GM23338 (cell line): ENCODE measurements around the gene LCE1E. TPM values are rescaled to one million over a fixed set of nuclear protein-coding genes. Genes with fewer than 3 reads are reported as not detected.

ENCODE experiments used
- ATAC-seq: fragments of 200-7000 bp; cut with Tn5 transposase; 3 replicates; pipeline ENCODE4 v1.9.1; 2020
- DNase-seq: peaks from one replicate; pipeline ENCODE4 v3.0.0-alpha.2; 2015; ENCODE audit warnings: low spot score
- H2AFZ ChIP-seq: fragments of 200-600 bp; sonication (generic); 2 replicates; pipeline ENCODE4 v1.8.0; 2016; ENCODE audit warnings: antibody characterized with exemption, mild to moderate bottlenecking, moderate library complexity
- H3F3A ChIP-seq: fragments of 200-600 bp; sonication (generic); replicated peaks from 2 replicates; pipeline ENCODE4 v1.8.0; 2017; ENCODE audit warnings: antibody characterized with exemption, mixed run types, low read depth
- H3K27ac ChIP-seq: fragments of 200-600 bp; sonication (generic); 2 replicates; pipeline ENCODE4 v1.6.1; 2016; ENCODE audit warnings: low read depth
- H3K27me3 ChIP-seq: fragments of 200-600 bp; sonication (generic); 2 replicates; pipeline ENCODE4 v1.8.0; 2016; ENCODE audit warnings: mild to moderate bottlenecking, mixed run types, moderate library complexity; ENCODE audit not compliant: insufficient read depth
- H3K36me3 ChIP-seq: fragments of 200-600 bp; sonication (generic); 2 replicates; pipeline ENCODE4 v1.8.0; 2016; ENCODE audit warnings: mild to moderate bottlenecking; ENCODE audit not compliant: insufficient read depth
- H3K4me1 ChIP-seq: fragments of 200-600 bp; sonication (generic); 2 replicates; pipeline ENCODE4 v1.8.0; 2016; ENCODE audit warnings: mild to moderate bottlenecking, moderate library complexity; ENCODE audit not compliant: insufficient read depth
- H3K4me2 ChIP-seq: fragments of 200-600 bp; sonication (generic); 2 replicates; pipeline ENCODE4 v1.7.1; 2017; ENCODE audit warnings: mixed run types
- H3K4me3 ChIP-seq: fragments of 200-600 bp; sonication (generic); 2 replicates; pipeline ENCODE4 v1.6.1; 2016; ENCODE audit warnings: mixed run types
- H3K79me2 ChIP-seq: fragments of 200-600 bp; sonication (generic); replicated peaks from 2 replicates; pipeline ENCODE4 v1.8.0; 2017; ENCODE audit warnings: mild to moderate bottlenecking; ENCODE audit not compliant: insufficient read depth
- H3K9me2 ChIP-seq: fragments of 200-600 bp; sonication (generic); 2 replicates; pipeline ENCODE4 v1.8.0; 2017; ENCODE audit not compliant: insufficient read depth
- H4K20me1 ChIP-seq: fragments of 200-600 bp; sonication (generic); replicated peaks from 2 replicates; pipeline ENCODE4 v1.8.0; 2017; ENCODE audit warnings: mild to moderate bottlenecking; ENCODE audit not compliant: insufficient read depth
- H3K27ac Mint-ChIP-seq: 2 replicates; pipeline ENCODE4 v1.8.0; 2020; ENCODE audit warnings: inconsistent platforms, mild to moderate bottlenecking, moderate library complexity, mixed read lengths
- H3K27me3 Mint-ChIP-seq: 3 replicates; pipeline ENCODE4 v1.8.0; 2022; ENCODE audit warnings: low read depth, mild to moderate bottlenecking, moderate library complexity, mixed read lengths, inconsistent platforms; ENCODE audit not compliant: insufficient read depth, poor library complexity
- H3K36me3 Mint-ChIP-seq: 3 replicates; pipeline ENCODE4 v1.8.0; 2021; ENCODE audit warnings: low read depth, mild to moderate bottlenecking, inconsistent platforms, moderate library complexity, mixed read lengths
- H3K4me1 Mint-ChIP-seq: 3 replicates; pipeline ENCODE4 v1.8.0; 2020; ENCODE audit warnings: mild to moderate bottlenecking, inconsistent platforms, mixed read lengths
- H3K4me3 Mint-ChIP-seq: 3 replicates; pipeline ENCODE4 v1.8.0; 2021; ENCODE audit warnings: moderate library complexity, mild to moderate bottlenecking, inconsistent platforms, mixed read lengths
- H3K9me3 Mint-ChIP-seq: 3 replicates; pipeline ENCODE4 v1.8.0; 2020; ENCODE audit warnings: moderate library complexity, mild to moderate bottlenecking, inconsistent platforms, mixed read lengths
- CREB1 ChIP-seq: fragments of 250-450 bp; sonication (Bioruptor Pico); IDR thresholded peaks from 2 replicates; pipeline ENCODE4 v1.5.0; 2020; ENCODE audit warnings: low read depth, mild to moderate bottlenecking, moderate library complexity
- CTCF ChIP-seq, 2 experiments: fragments of 200-600 bp in 1 of 2; sonication (generic) in 1 of 2; conservative IDR thresholded peaks; 2 replicates each; pipeline versions ENCODE4 v1.5.1 to v1.6.1; 2016 to 2017; ENCODE audit warnings: antibody characterized with exemption in 2 of 2, low read depth in 2 of 2, mild to moderate bottlenecking in 2 of 2, moderate library complexity in 1 of 2
- ETS1 ChIP-seq: IDR thresholded peaks from 2 replicates; pipeline ENCODE4 v1.6.1; 2016; ENCODE audit warnings: antibody characterized with exemption
- EZH2 ChIP-seq: fragments of 200-600 bp; sonication (generic); IDR thresholded peaks from one replicate; pipeline ENCODE4 v1.8.0; 2017; ENCODE audit warnings: antibody characterized with exemption, mild to moderate bottlenecking, low read depth; ENCODE audit not compliant: unreplicated experiment
- EZH2phosphoT487 ChIP-seq: fragments of 200-600 bp; sonication (generic); IDR thresholded peaks from one replicate; pipeline ENCODE4 v1.8.1; 2018; ENCODE audit warnings: antibody characterized with exemption; ENCODE audit not compliant: unreplicated experiment
- JUNB ChIP-seq: IDR thresholded peaks from one replicate; pipeline ENCODE4 v1.6.1; 2016; ENCODE audit warnings: antibody characterized with exemption; ENCODE audit not compliant: unreplicated experiment
- NANOG ChIP-seq: IDR thresholded peaks from 2 replicates; pipeline ENCODE4 v1.6.1; 2016; ENCODE audit warnings: antibody characterized with exemption, borderline replicate concordance
- POLR2AphosphoS5 ChIP-seq: IDR thresholded peaks from 2 replicates; pipeline ENCODE4 v1.6.1; 2016; ENCODE audit warnings: antibody characterized with exemption, low read depth
- REST ChIP-seq: IDR thresholded peaks from one replicate; pipeline ENCODE4 v1.6.1; 2018; ENCODE audit warnings: antibody characterized with exemption; ENCODE audit not compliant: unreplicated experiment
- STAT1 ChIP-seq: IDR thresholded peaks from one replicate; pipeline ENCODE4 v1.6.1; 2016; ENCODE audit warnings: antibody characterized with exemption; ENCODE audit not compliant: unreplicated experiment
- ZNF114 ChIP-seq: fragments of 250-450 bp; sonication (Bioruptor Pico); IDR thresholded peaks from 2 replicates; pipeline ENCODE4 v1.5.0; 2020; ENCODE audit warnings: mild to moderate bottlenecking, moderate library complexity
- ZNF331 ChIP-seq: fragments of 250-450 bp; sonication (Bioruptor Pico); IDR thresholded peaks from 2 replicates; pipeline ENCODE4 v1.5.0; 2020; ENCODE audit warnings: low read depth, mild to moderate bottlenecking, moderate library complexity
- ZNF462 ChIP-seq: fragments of 250-450 bp; sonication (Bioruptor Pico); IDR thresholded peaks from 2 replicates; pipeline ENCODE4 v1.5.0; 2020; ENCODE audit warnings: mild to moderate bottlenecking, moderate library complexity
- polyA plus RNA-seq: library from polyadenylated mRNA; unstranded; fragments of >200 nt; fragmentation: Nextera tagmentation; extraction: Ambion mirVana; gene quantifications from 2 replicates; pipeline ENCODE4 v1.2.1, GENCODE V29; 2016
- total RNA-seq: library from RNA; depleted of rRNA; stranded (reverse); fragments of >200 nt; shearing (Covaris generic); gene quantifications from 2 replicates; pipeline ENCODE4 v1.2.3, GENCODE V29; 2014

LCE1E gene
- total and polyA plus RNA-seq, 2 experiments from 2014 or later: not detected

GRCh38 chr1:152811050-152811449, 25.0 kb downstream of the LCE1E start:
- no peaks in the 10 kb centered on the region for H3K36me3 Mint-ChIP-seq
- no peak overlapping the region for H3K4me3 Mint-ChIP-seq
- TF ChIP-seq EZH2phosphoT487 (no peak), CREB1 (CRISPR knock-in tag) (no peak), NANOG (no peak), REST (no peak), EZH2 (no peak), ZNF462 (no peak), POLR2AphosphoS5 (no peak), ZNF114 (no peak), ZNF331 (CRISPR knock-in tag) (no peak), JUNB (no peak), STAT1 (no peak), CTCF (conservative IDR thresholded peaks at IDR 0.05; ENCODE audit: low read depth in 2 of 2) (no peak), ETS1 (no peak)
- H3K9me3 Mint-ChIP-seq: no peaks in the 10 kb centered on the region
- peaks cover 2% of the 10 kb centered on the region; the same call in 1 of the 3 replicates for H3K4me1 Mint-ChIP-seq
- no peak overlapping the region for H3K27ac ChIP-seq
- DNase-seq: no peak
- 0 out of 2 replicates have a peak, but pooled peaks cover 6% of the 10 kb centered on the region for H3K9me2 ChIP-seq
- H3K79me2 ChIP-seq: no peaks in the 10 kb centered on the region
- H3K27ac Mint-ChIP-seq: no peak overlapping the region
- ATAC-seq: no peak
- no peaks in the 10 kb centered on the region for H3F3A ChIP-seq
- H3K27me3 Mint-ChIP-seq: no peaks in the 10 kb centered on the region
- H3K4me2 ChIP-seq: no peak overlapping the region
- no peaks in the 10 kb centered on the region for H4K20me1 ChIP-seq
- H3K4me1 ChIP-seq: no peaks in the 10 kb centered on the region
- no peak overlapping the region for H3K4me3 ChIP-seq
- H3K27me3 ChIP-seq: no peaks in the 10 kb centered on the region
- no peaks in the 10 kb centered on the region for H3K36me3 ChIP-seq
- H2AFZ ChIP-seq: no peak overlapping the region
